K562 (cell line): ENCODE measurements around the gene WWOX. TPM values are rescaled to one million over a fixed set of nuclear protein-coding genes. Genes with fewer than 3 reads are reported as not detected.

Experiments
- ATAC-seq: fragments of 200-7000 bp; cut with Tn5 transposase; 3 replicates; pipeline ENCODE4 v1.9.1; 2020; ENCODE audit warnings: moderate library complexity
- BruUV-seq: library from RNA; stranded (reverse); fragments of 400-500 nt; replicated peaks from 2 replicates; lab custom pipeline; 2021; lab: Mats Ljungman, UMichigan
- CTCF ChIA-PET: fragments of 300-600 bp; formaldehyde crosslinking; extraction: SDS; loops from one replicate; lab custom pipeline; 2021; ENCODE audit warnings: low intra/inter-chr PET ratio; lab: Yijun Ruan, JAX
- POLR2A ChIA-PET: fragments of 300-600, 350-650 bp; sonication (Branson Sonifier 250); formaldehyde crosslinking; extraction: SDS; loops from one replicate; lab custom pipeline; 2021; ENCODE audit warnings: antibody characterized with exemption, inconsistent platforms; lab: Yijun Ruan, JAX
- DNase-seq, 4 experiments: peaks; one replicate each; pipeline versions ENCODE4 v3.0.0 to v3.0.0-alpha.2; 2011 to 2018; ENCODE audit warnings: low spot score in 3 of 4, mixed read lengths in 3 of 4; ENCODE audit errors: extremely low read depth in 1 of 4
- FAIRE-seq: peaks from 2 replicates; lab custom pipeline; 2011; peaks lifted over from hg19 to GRCh38; lab: Jason Lieb, UNC
- H2AFZ ChIP-seq: 2 replicates; pipeline ENCODE4 v1.6.0; 2011; ENCODE audit warnings: low read depth, low read length, control low read depth, inconsistent platforms
- H3K27ac ChIP-seq: fragments of 200-600 bp; 3 replicates; pipeline ENCODE4 v1.8.0; 2011; ENCODE audit warnings: low read depth, mild to moderate bottlenecking, control low read depth, inconsistent platforms, low read length, moderate library complexity, mixed read lengths; ENCODE audit errors: extremely low read depth
- H3K27me3 ChIP-seq, 2 experiments: fragments of 300-600 bp in 1 of 2; 2 replicates in 1 of 2; 3 replicates in 1 of 2; pipeline versions ENCODE4 v1.6.0 to v1.8.0; 2011; ENCODE audit warnings: inconsistent platforms in 2 of 2, low read length in 2 of 2, mild to moderate bottlenecking in 1 of 2, mixed read lengths in 1 of 2, moderate library complexity in 1 of 2; ENCODE audit not compliant: control insufficient read depth in 2 of 2, insufficient read depth in 2 of 2
- H3K36me3 ChIP-seq: fragments of 300-600 bp; 3 replicates; pipeline ENCODE4 v1.8.0; 2011; ENCODE audit warnings: mild to moderate bottlenecking, low read length, inconsistent platforms; ENCODE audit not compliant: control insufficient read depth, insufficient read depth
- H3K4me1 ChIP-seq, 2 experiments: fragments of 200-600 bp in 1 of 2; replicated peaks in 1 of 2; 2 replicates in 1 of 2; 3 replicates in 1 of 2; pipeline versions ENCODE4 v1.5.1 to v1.8.0; 2011; ENCODE audit warnings: inconsistent platforms in 2 of 2, low read length in 2 of 2, mild to moderate bottlenecking in 1 of 2, mixed read lengths in 1 of 2, moderate library complexity in 1 of 2; ENCODE audit not compliant: control insufficient read depth in 2 of 2, insufficient read depth in 2 of 2
- H3K4me2 ChIP-seq: 2 replicates; pipeline ENCODE4 v1.6.1; 2011; ENCODE audit warnings: low read length, control low read depth, inconsistent platforms, mixed read lengths; ENCODE audit not compliant: insufficient read depth
- H3K4me3 ChIP-seq: fragments of 200-600 bp; sonication (generic), shearing (Covaris generic); 2 replicates; pipeline ENCODE4 v1.5.1; 2016; ENCODE audit warnings: control low read depth, inconsistent platforms
- H3K79me2 ChIP-seq: fragments of 200-600 bp; 3 replicates; pipeline ENCODE4 v1.8.0; 2011; ENCODE audit warnings: low read length, inconsistent platforms; ENCODE audit not compliant: control insufficient read depth, insufficient read depth
- H3K9ac ChIP-seq, 2 experiments: 2 replicates each; pipeline versions ENCODE4 v1.6.0 to v1.6.1; 2011; ENCODE audit warnings: low read depth in 2 of 2, low read length in 2 of 2, control low read depth in 1 of 2, inconsistent platforms in 1 of 2, mild to moderate bottlenecking in 1 of 2, mixed read lengths in 1 of 2; ENCODE audit not compliant: insufficient read depth in 1 of 2
- H3K9me1 ChIP-seq: one replicate; pipeline ENCODE4 v1.6.0; 2011; ENCODE audit warnings: inconsistent platforms, mild to moderate bottlenecking, low read length, moderate library complexity; ENCODE audit not compliant: control insufficient read depth, insufficient read depth
- H3K9me3 ChIP-seq: replicated peaks from 2 replicates; pipeline ENCODE4 v1.5.1; 2011; ENCODE audit warnings: low read depth, low read length, inconsistent platforms; ENCODE audit not compliant: control insufficient read depth, insufficient read depth
- H4K20me1 ChIP-seq: replicated peaks from 2 replicates; pipeline ENCODE4 v1.6.1; 2011; ENCODE audit warnings: low read length, inconsistent platforms, mixed read lengths; ENCODE audit not compliant: control insufficient read depth, insufficient read depth
- CBX8 ChIP-seq: fragments of 200-600 bp; sonication (generic); IDR thresholded peaks from 2 replicates; pipeline ENCODE4 v1.6.1; 2012; ENCODE audit warnings: borderline replicate concordance, mixed run types, low read depth, mild to moderate bottlenecking, moderate library complexity, mixed read lengths, low read length, control low read depth, inconsistent platforms; ENCODE audit not compliant: poor library complexity, severe bottlenecking; ENCODE audit errors: extremely low read depth
- CCNT2 ChIP-seq: IDR thresholded peaks from 2 replicates; pipeline ENCODE4 v1.6.1; 2011; ENCODE audit warnings: borderline replicate concordance, low read depth, mild to moderate bottlenecking, moderate library complexity, mixed read lengths, low read length; ENCODE audit not compliant: insufficient read length; ENCODE audit errors: extremely low read depth
- CSDE1 ChIP-seq, 2 experiments: fragments of 450-650 bp; IDR thresholded peaks; 2 replicates each; pipeline ENCODE4 v1.6.1; 2016; ENCODE audit warnings: mild to moderate bottlenecking in 1 of 2
- FOXK2 ChIP-seq, 2 experiments: fragments of 450-650 bp; IDR thresholded peaks in 1 of 2; conservative IDR thresholded peaks in 1 of 2; 2 replicates each; pipeline ENCODE4 v1.6.1; 2016; ENCODE audit warnings: low read depth in 2 of 2, mild to moderate bottlenecking in 1 of 2
- HDAC3 ChIP-seq: fragments of 450-650 bp; IDR thresholded peaks from 2 replicates; pipeline ENCODE4 v1.6.1; 2018; ENCODE audit warnings: borderline replicate concordance, mild to moderate bottlenecking, moderate library complexity; ENCODE audit not compliant: partially characterized antibody
- RBM15 ChIP-seq: fragments of 200-400 bp; formaldehyde crosslinking; IDR thresholded peaks from 2 replicates; pipeline ENCODE4 v1.6.1; 2018; ENCODE audit warnings: mild to moderate bottlenecking, low read length, moderate library complexity; ENCODE audit not compliant: insufficient read depth
- ZNF133 ChIP-seq: fragments of 250-450 bp; sonication (Bioruptor Pico); IDR thresholded peaks from 2 replicates; pipeline ENCODE4 v1.4.0; 2020; ENCODE audit warnings: mild to moderate bottlenecking
- ZNF609 ChIP-seq: sonication (generic); formaldehyde crosslinking; IDR thresholded peaks from 2 replicates; pipeline ENCODE4 v1.8.1; 2023; ENCODE audit warnings: missing genetic modification reagents, mild to moderate bottlenecking, borderline replicate concordance
- WGBS: fragments of 100-300 bp; shearing (Covaris generic); methylation state at CpG from one replicate; pipeline ENCODE4 v1.1.6; 2016; ENCODE audit warnings: low coverage, mixed read lengths; ENCODE audit not compliant: insufficient coverage; ENCODE audit errors: missing lambda C conversion rate; 5-methylcytosine and 5-hydroxymethylcytosine counted together
- in situ Hi-C: fragments of 300-500 bp; cut with MboI; formaldehyde crosslinking; loops from 4 replicates; pipeline ENCODE4 v1.15.0; 2018; ENCODE audit warnings: inconsistent platforms, mixed read lengths
- intact Hi-C: fragments of 100-400 bp; cut with micrococcal nuclease; formaldehyde crosslinking; loops from 2 replicates; pipeline ENCODE4 v1.14.2; 2022
- polyA plus RNA-seq, 8 experiments: library from polyadenylated mRNA; depleted of rRNA in 4 of 8; stranded (reverse) in 5 of 8; unstranded in 3 of 8; fragments of >200 nt; fragmentation: Nextera tagmentation in 2 of 8; fragmentation: Illumina TruSeq in 1 of 8; extraction: Ambion mirVana in 2 of 8; extraction: Trizol in 1 of 8; gene quantifications; 2 replicates each; pipeline versions ENCODE4 v1.2.1 to v1.2.3, GENCODE V29; 2011 to 2014; ENCODE audit warnings: inconsistent platforms in 1 of 8, missing spikeins in 1 of 8
- total RNA-seq, 7 experiments: library from RNA; depleted of rRNA in 6 of 7; stranded (reverse); fragments of >200 nt in 6 of 7; fragmentation: Illumina TruSeq in 2 of 7; extraction: Trizol in 2 of 7; gene quantifications; 2 replicates each; pipeline versions ENCODE4 v1.2.1 to v1.2.3, GENCODE V29; 2011 to 2021; ENCODE audit warnings: low replicate concordance in 1 of 7

The WWOX gene
- total and polyA plus RNA-seq, 9 of the 15 experiments (the other 6 are each of a cell fraction or from before 2014, with no cell fraction given) = 1.6 to 22.7 (median 8.1) TPM

DNA sequence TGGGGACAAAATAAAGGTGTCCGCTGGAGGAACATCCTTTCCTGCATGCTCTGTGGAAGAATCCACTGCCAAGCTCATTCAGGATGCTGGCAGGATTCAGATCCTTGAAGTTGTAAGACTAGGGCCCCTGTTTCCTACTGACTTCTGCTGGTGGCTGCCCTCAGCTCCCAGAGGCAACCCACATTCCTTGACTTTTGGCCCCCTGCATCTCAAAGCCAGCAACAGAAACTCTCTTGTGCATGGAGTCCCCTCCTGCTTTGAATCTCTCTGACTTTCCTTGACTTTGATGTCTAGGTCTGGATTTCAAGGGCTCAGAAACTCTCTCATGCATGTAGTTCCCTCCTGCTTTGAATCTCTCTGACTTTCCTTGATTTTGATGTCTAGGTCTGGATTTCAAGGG, 461.5 kb downstream of the WWOX start:
- no peaks in the 10 kb centered on the region for H3K79me2 ChIP-seq
- POLR2A ChIA-PET = no interaction called here
- no peaks in the 10 kb centered on the region for H3K36me3 ChIP-seq
- in situ Hi-C loops (no loop called here), intact Hi-C loops (no loop called here)
- no peaks in the 10 kb centered on the region for H3K9me3 ChIP-seq
- DNase-seq = no peak
- H3K4me3 ChIP-seq = no peak overlapping the region
- H3K4me1 ChIP-seq = no peaks in the 10 kb centered on the region; a peak in 1 of 5 replicates
- peaks cover 6 to 33% of the 10 kb centered on the region in 2 experiments; a peak in 2 of 5 replicates for H3K27me3 ChIP-seq
- H3K9ac ChIP-seq = no peak overlapping the region
- CTCF ChIA-PET = no interaction called here
- no peak overlapping the region for H3K27ac ChIP-seq
- FAIRE-seq = no peak
- 13% methylated on average over 1 of the region's 1 CpG for WGBS
- no peaks in the 10 kb centered on the region for H4K20me1 ChIP-seq
- no TSS peak for BruUV-seq
- TF ChIP-seq ZNF133 (CRISPR knock-in tag) = no peak
- TF ChIP-seq HDAC3 = no peak
- no peak for TF ChIP-seq CBX8
- TF ChIP-seq ZNF609 = no peak
- no peak for TF ChIP-seq RBM15
- TF ChIP-seq CSDE1 (IDR thresholded peaks at IDR 0.05) = no peak
- no peak for TF ChIP-seq FOXK2 (conservative IDR thresholded peaks at IDR 0.05 in 1 of 2, IDR thresholded peaks at IDR 0.05 in 1 of 2; ENCODE audit: low read depth in 2 of 2)
- no peak for TF ChIP-seq CCNT2
- no peaks in the 10 kb centered on the region for H3K9me1 ChIP-seq
- ATAC-seq = no peak
- no peak overlapping the region for H3K4me2 ChIP-seq
- H2AFZ ChIP-seq = no peak overlapping the region
